Loucy (cell line): ENCODE results near the gene GMPPA.

ENCODE experiments used
- H2AFZ ChIP-seq: fragments of 200-600 bp; sonication (generic); 2 replicates; pipeline ENCODE4 v1.6.0; 2016; ENCODE audit warnings: antibody characterized with exemption, mild to moderate bottlenecking, low read length, moderate library complexity
- H3F3A ChIP-seq: fragments of 200-600 bp; 2 replicates; pipeline ENCODE4 v1.6.0; 2016; ENCODE audit warnings: antibody characterized with exemption, low read depth, mild to moderate bottlenecking
- H3K27me3 ChIP-seq: fragments of 200-600 bp; sonication (generic); 2 replicates; pipeline ENCODE4 v1.6.1; 2014; ENCODE audit warnings: low read length, mild to moderate bottlenecking; ENCODE audit not compliant: insufficient read depth, poor library complexity, severe bottlenecking
- H3K36me3 ChIP-seq: fragments of 200-600 bp; sonication (generic); 2 replicates; pipeline ENCODE4 v1.6.1; 2016; ENCODE audit warnings: low read length; ENCODE audit not compliant: insufficient read depth
- H3K4me1 ChIP-seq: fragments of 200-600 bp; sonication (generic); 2 replicates; pipeline ENCODE4 v1.5.1; 2014; ENCODE audit warnings: low read length, mild to moderate bottlenecking; ENCODE audit not compliant: insufficient read depth, poor library complexity, severe bottlenecking
- H3K4me2 ChIP-seq: fragments of 200-600 bp; sonication (generic); 2 replicates; pipeline ENCODE4 v1.6.0; 2014; ENCODE audit warnings: antibody characterized with exemption, low read length, low read depth, mild to moderate bottlenecking; ENCODE audit not compliant: poor library complexity, severe bottlenecking
- H3K4me3 ChIP-seq: fragments of 200-600 bp; sonication (generic); 2 replicates; pipeline ENCODE4 v1.5.1; 2014; ENCODE audit warnings: low read length, mild to moderate bottlenecking, mixed read lengths; ENCODE audit not compliant: poor library complexity, severe bottlenecking
- H3K79me2 ChIP-seq: fragments of 200-600 bp; sonication (generic); 2 replicates; pipeline ENCODE4 v1.6.1; 2014; ENCODE audit warnings: low read length; ENCODE audit not compliant: insufficient read depth
- H3K9ac ChIP-seq: fragments of 200-600 bp; sonication (generic); 2 replicates; pipeline ENCODE4 v1.6.0; 2014; ENCODE audit warnings: mild to moderate bottlenecking, low read depth, low read length, moderate library complexity; ENCODE audit not compliant: poor library complexity, severe bottlenecking
- H3K9me2 ChIP-seq: fragments of 200-600 bp; sonication (generic); replicated peaks from 2 replicates; pipeline ENCODE4 v1.6.1; 2016; ENCODE audit warnings: low read depth, low read length, mixed read lengths
- H3K9me3 ChIP-seq: fragments of 200-600 bp; sonication (generic); 2 replicates; pipeline ENCODE4 v1.6.1; 2014; ENCODE audit warnings: mild to moderate bottlenecking, antibody characterized with exemption, low read length, low read depth; ENCODE audit not compliant: insufficient read depth
- H4K20me1 ChIP-seq: fragments of 200-600 bp; sonication (generic); 2 replicates; pipeline ENCODE4 v1.6.0; 2014; ENCODE audit warnings: antibody characterized with exemption, low read length, mild to moderate bottlenecking; ENCODE audit not compliant: insufficient read depth, poor library complexity, severe bottlenecking
- EZH2phosphoT487 ChIP-seq: fragments of 200-600 bp; IDR thresholded peaks from 2 replicates; pipeline ENCODE4 v1.6.1; 2018; ENCODE audit warnings: antibody characterized with exemption, mild to moderate bottlenecking, moderate library complexity, borderline replicate concordance
- TF ChIP-seq, protein P1 (sequence below): fragments of 200-600 bp; sonication (generic); conservative IDR thresholded peaks from 2 replicates; pipeline ENCODE4 v1.5.1; 2014; ENCODE audit warnings: mild to moderate bottlenecking, antibody characterized with exemption, low read length

GMPPA gene

DNA sequence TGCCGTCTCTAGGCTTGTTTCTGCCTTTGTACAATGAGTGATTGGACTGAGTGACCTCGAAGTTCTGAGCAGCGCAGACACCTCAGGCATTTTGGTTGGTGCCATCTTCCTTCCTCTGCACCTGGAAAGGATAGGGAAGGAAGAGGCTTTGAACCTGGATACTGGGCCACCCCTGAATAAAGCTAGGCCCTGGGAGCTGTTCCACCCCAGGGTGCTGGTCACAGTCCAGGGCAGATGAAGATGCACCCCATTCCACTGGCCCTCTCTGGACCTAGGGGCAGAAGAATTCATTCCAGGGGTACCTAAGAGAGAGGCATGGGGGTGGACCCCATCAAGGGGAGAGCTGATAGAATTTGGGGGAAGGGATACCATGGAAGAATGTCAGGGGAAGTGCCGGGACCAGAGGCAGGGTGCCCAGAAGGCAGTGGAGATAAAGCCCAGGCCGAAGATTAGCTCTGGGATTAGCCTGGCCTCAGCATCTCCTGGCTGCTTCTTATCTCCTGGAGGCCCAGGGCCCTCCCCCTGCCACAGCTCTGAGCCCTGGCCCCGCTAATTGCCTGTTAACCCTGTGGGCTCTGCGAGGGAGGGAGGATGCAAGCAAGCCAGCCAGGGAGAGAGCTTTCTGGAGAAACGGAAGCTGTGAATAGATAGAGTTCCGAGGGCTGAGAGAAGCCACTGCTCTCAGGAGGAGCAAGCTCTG lies 27.0 kb downstream of the GMPPA start:
- no peaks in the 10 kb centered on the region for H3K79me2 ChIP-seq
- H3K9me2 ChIP-seq, result no peaks in the 10 kb centered on the region
- H3K9me3 ChIP-seq, result no peaks in the 10 kb centered on the region
- H3K9ac ChIP-seq, result no peak overlapping the region
- no peaks in the 10 kb centered on the region for H3K27me3 ChIP-seq
- no peak overlapping the region for H3K4me3 ChIP-seq
- no peaks in the 10 kb centered on the region for H4K20me1 ChIP-seq
- no peak overlapping the region for H3K4me2 ChIP-seq
- no peaks in the 10 kb centered on the region for H3F3A ChIP-seq
- H3K36me3 ChIP-seq, result no peaks in the 10 kb centered on the region
- no peak for TF ChIP-seq EZH2phosphoT487
- TF ChIP-seq, protein P1, sequence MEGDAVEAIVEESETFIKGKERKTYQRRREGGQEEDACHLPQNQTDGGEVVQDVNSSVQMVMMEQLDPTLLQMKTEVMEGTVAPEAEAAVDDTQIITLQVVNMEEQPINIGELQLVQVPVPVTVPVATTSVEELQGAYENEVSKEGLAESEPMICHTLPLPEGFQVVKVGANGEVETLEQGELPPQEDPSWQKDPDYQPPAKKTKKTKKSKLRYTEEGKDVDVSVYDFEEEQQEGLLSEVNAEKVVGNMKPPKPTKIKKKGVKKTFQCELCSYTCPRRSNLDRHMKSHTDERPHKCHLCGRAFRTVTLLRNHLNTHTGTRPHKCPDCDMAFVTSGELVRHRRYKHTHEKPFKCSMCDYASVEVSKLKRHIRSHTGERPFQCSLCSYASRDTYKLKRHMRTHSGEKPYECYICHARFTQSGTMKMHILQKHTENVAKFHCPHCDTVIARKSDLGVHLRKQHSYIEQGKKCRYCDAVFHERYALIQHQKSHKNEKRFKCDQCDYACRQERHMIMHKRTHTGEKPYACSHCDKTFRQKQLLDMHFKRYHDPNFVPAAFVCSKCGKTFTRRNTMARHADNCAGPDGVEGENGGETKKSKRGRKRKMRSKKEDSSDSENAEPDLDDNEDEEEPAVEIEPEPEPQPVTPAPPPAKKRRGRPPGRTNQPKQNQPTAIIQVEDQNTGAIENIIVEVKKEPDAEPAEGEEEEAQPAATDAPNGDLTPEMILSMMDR, result no peak
- no peak overlapping the region for H2AFZ ChIP-seq
- peaks cover 8% of the 10 kb centered on the region for H3K4me1 ChIP-seq

DNA sequence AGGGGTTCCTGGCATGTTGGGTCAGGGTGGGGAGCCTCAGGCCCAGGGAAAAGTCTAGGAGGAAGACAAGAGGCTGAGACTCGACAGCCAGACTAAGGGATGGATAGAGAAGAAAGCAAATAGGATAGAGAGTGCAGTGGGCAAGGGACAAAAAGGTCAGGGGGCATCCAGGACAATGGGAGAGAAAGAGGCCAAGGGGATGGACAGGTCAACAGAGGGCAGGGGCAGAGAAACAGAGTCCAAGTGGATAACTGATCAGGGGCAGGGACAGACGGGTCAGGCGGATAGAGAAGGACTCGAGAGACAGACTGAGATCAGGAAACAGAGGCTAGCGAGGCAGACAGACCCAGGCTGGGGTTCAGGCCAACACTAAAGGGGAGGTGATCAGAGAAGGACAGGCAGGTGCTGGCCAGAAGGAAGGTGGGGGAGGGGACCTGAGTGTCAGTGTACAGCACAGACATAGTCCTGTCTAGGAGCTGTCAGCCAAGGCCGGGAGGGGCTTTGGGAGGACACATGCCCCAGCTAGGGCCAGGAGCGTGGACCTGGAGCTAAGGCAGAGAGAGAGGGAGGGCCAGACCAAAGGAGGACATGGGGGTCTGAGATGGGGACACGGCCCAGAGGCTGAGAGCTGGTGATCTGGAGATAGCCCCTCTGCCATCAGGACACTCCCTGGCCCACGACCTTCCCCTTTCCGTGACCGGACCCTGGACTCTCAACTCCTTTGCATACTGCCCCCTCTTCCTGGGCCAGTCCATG lies 27.8 kb downstream of the GMPPA start:
- Histone ChIP-seq H3K4me3 (no peak overlapping the region), H3K4me1 (no peaks in the 10 kb centered on the region), H3F3A (no peaks in the 10 kb centered on the region), H3K36me3 (no peaks in the 10 kb centered on the region), H3K79me2 (no peaks in the 10 kb centered on the region), H4K20me1 (no peaks in the 10 kb centered on the region), H3K9me2 (no peaks in the 10 kb centered on the region), H3K4me2 (no peak overlapping the region), H3K9ac (no peak overlapping the region), H2AFZ (no peak overlapping the region), H3K9me3 (no peaks in the 10 kb centered on the region), H3K27me3 (no peaks in the 10 kb centered on the region)
- TF ChIP-seq, protein P1, result no peak
- TF ChIP-seq EZH2phosphoT487, result no peak

DNA sequence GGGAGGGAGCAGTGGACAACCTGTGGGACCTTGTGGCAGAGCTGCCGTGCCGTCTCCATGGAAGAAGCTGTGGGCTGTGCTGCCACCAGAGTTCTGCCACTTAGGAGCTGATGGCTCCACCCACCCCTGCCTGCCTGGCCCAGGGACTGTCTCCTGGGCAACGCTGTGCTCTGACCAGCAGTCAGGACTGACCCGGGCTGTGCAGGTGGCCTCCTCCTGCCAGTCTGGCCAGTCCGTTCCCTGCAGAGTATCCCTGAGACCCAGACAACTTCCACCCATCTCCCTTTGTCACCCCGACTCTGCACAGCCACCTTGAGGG lies 28.3 kb downstream of the GMPPA start:
- H3K79me2 ChIP-seq, result no peaks in the 10 kb centered on the region
- no peaks in the 10 kb centered on the region for H3K9me2 ChIP-seq
- H3K4me2 ChIP-seq, result no peak overlapping the region
- no peaks in the 10 kb centered on the region for H3K9me3 ChIP-seq
- H3F3A ChIP-seq, result no peaks in the 10 kb centered on the region
- no peak overlapping the region for H2AFZ ChIP-seq
- no peak overlapping the region for H3K4me3 ChIP-seq
- no peak overlapping the region for H3K9ac ChIP-seq
- H3K27me3 ChIP-seq, result no peaks in the 10 kb centered on the region
- H4K20me1 ChIP-seq, result no peaks in the 10 kb centered on the region
- H3K4me1 ChIP-seq, result no peaks in the 10 kb centered on the region
- no peaks in the 10 kb centered on the region for H3K36me3 ChIP-seq
- no peak for TF ChIP-seq EZH2phosphoT487
- TF ChIP-seq, protein P1, result no peak
